Activated naive CD4-positive, alpha-beta T cell treated with anti-CD3 and anti-CD28 coated beads, Interleukin-2, amount 50 U/mL, for 24 hours (primary cell): Measurements from ENCODE around the gene NKIRAS1.

ENCODE experiments used
- H3K27ac Mint-ChIP-seq: one replicate; pipeline ENCODE4 v1.8.0; 2021; ENCODE audit warnings: mild to moderate bottlenecking, mixed read lengths
- H3K27me3 Mint-ChIP-seq: one replicate; pipeline ENCODE4 v1.8.0; 2021; ENCODE audit warnings: mixed read lengths
- H3K36me3 Mint-ChIP-seq: one replicate; pipeline ENCODE4 v1.8.0; 2021; ENCODE audit warnings: mixed read lengths
- H3K4me1 Mint-ChIP-seq: one replicate; pipeline ENCODE4 v1.8.0; 2021; ENCODE audit warnings: mixed read lengths
- H3K4me3 Mint-ChIP-seq: one replicate; pipeline ENCODE4 v1.8.0; 2021; ENCODE audit warnings: mild to moderate bottlenecking, mixed read lengths
- H3K9me3 Mint-ChIP-seq: one replicate; pipeline ENCODE4 v1.8.0; 2021; ENCODE audit warnings: mixed read lengths

Gene NKIRAS1

GRCh38 chr3:23916886-23917678 is at the start of gene NKIRAS1, which contains the start of gene RPL15:
NKIRAS1 (minus strand) TSS chr3:23916990; CDS start chr3:23910904, 6,086 bp downstream.
RPL15 (plus strand) TSS chr3:23917132; CDS start chr3:23917860, 728 bp downstream.
- peaks cover 52% of the 10 kb centered on the region for H3K4me1 Mint-ChIP-seq
- no peaks in the 10 kb centered on the region for H3K27me3 Mint-ChIP-seq

GRCh38 chr3:23966328-23966727 is 49.5 kb upstream of the NKIRAS1 start:
- H3K4me1 Mint-ChIP-seq = peaks cover 21% of the 10 kb centered on the region
- H3K27me3 Mint-ChIP-seq = no peaks in the 10 kb centered on the region
- H3K4me3 Mint-ChIP-seq = no peak overlapping the region
- no peaks in the 10 kb centered on the region for H3K9me3 Mint-ChIP-seq
- no peak overlapping the region for H3K27ac Mint-ChIP-seq
- H3K36me3 Mint-ChIP-seq = peaks cover 30% of the 10 kb centered on the region

More at GRCh38 chr3:23916886-23917678, at the start of gene NKIRAS1, which contains the start of gene RPL15:
- peak within 1 kb of the TSS; percentile 98 for H3K4me3 Mint-ChIP-seq
- H3K27ac Mint-ChIP-seq = peak within 1 kb of the TSS; percentile 99
- peaks cover 32% of the 10 kb centered on the region for H3K36me3 Mint-ChIP-seq
- H3K9me3 Mint-ChIP-seq = no peaks in the 10 kb centered on the region

GRCh38 chr3:23964537-23965235 is 47.9 kb upstream of the NKIRAS1 start:
- no peaks in the 10 kb centered on the region for H3K27me3 Mint-ChIP-seq
- no peak overlapping the region for H3K4me3 Mint-ChIP-seq
- no peaks in the 10 kb centered on the region for H3K9me3 Mint-ChIP-seq
- H3K4me1 Mint-ChIP-seq = peaks cover 21% of the 10 kb centered on the region
- H3K27ac Mint-ChIP-seq = no peak overlapping the region
- H3K36me3 Mint-ChIP-seq = peaks cover 28% of the 10 kb centered on the region

GRCh38 chr3:23961913-23962312 is 45.1 kb upstream of the NKIRAS1 start:
- no peaks in the 10 kb centered on the region for H3K9me3 Mint-ChIP-seq
- H3K27me3 Mint-ChIP-seq = no peaks in the 10 kb centered on the region
- H3K27ac Mint-ChIP-seq = no peak overlapping the region
- H3K4me3 Mint-ChIP-seq = no peak overlapping the region
- H3K4me1 Mint-ChIP-seq = peaks cover 31% of the 10 kb centered on the region
- H3K36me3 Mint-ChIP-seq = peaks cover 25% of the 10 kb centered on the region

- H3K9me3 Mint-ChIP-seq = no peaks in the 10 kb centered on the region
- peaks cover 36% of the 10 kb centered on the region for H3K4me1 Mint-ChIP-seq
- H3K36me3 Mint-ChIP-seq = peaks cover 24% of the 10 kb centered on the region
- no peak overlapping the region for H3K4me3 Mint-ChIP-seq
- H3K27ac Mint-ChIP-seq = no peak overlapping the region
- no peaks in the 10 kb centered on the region for H3K27me3 Mint-ChIP-seq
These were observed 44.3 kb upstream of the NKIRAS1 start for GRCh38 chr3:23961066-23961465.

DNA sequence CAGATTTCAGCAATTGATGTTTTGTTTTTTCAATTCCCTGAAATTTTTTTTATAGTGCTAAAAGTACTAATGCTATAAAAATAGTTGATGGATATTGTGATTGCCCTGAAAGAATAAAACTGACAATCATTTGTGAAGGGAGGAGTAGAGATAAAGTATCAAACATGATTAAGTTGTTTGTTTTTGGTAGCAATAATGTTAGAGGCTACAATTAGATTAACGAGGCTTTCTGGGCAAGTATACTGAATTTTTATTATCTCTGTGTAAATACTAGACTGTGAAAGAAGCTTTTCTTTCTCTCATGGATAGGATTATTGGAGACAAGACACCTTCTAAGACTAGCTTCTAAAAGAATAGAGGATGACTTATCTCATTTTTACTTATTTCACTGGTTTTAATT is 43.9 kb upstream of the NKIRAS1 start:
- H3K9me3 Mint-ChIP-seq = no peaks in the 10 kb centered on the region
- peaks cover 36% of the 10 kb centered on the region for H3K4me1 Mint-ChIP-seq
- no peak overlapping the region for H3K27ac Mint-ChIP-seq
- H3K4me3 Mint-ChIP-seq = no peak overlapping the region
- H3K36me3 Mint-ChIP-seq = peaks cover 21% of the 10 kb centered on the region
- H3K27me3 Mint-ChIP-seq = no peaks in the 10 kb centered on the region

DNA sequence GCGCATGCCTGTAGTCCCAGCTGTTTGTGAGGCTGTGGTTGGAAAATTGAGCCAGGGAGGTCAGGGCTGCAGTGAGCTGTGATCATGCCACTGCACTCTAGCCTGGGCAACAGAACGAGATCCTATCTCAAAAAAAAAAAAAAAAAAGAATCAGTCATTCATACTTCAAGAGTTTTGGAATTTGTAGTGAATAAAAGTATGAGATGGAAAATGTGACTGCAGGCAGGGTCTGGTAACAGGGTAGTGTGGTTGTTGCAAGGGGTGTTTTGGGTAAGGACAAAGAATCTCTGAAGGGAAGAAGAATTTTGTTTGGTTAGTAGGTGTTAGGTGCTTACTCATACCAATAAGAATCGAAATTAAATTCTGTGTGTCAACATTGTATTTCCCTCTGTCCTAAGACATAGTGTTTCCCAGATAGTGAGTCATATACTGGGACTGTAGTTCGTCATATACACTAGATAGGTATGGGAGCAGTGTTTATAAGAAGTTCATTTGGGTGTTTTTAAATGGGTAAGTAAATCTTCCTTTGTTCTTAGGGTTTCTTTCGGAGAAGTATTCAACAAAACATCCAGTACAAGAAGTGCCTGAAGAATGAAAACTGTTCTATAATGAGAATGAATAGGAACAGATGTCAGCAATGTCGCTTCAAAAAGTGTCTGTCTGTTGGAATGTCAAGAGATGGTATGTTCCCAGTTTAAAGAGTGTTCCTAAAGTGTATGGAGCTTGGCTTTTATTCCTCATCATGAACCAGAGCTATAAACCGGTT is 42.5 kb upstream of the NKIRAS1 start:
- Mint-ChIP-seq H3K9me3 (no peaks in the 10 kb centered on the region), H3K4me3 (no peak overlapping the region), H3K27me3 (no peaks in the 10 kb centered on the region), H3K27ac (peak overlapping the region; percentile 11), H3K4me1 (peaks cover 40% of the 10 kb centered on the region), H3K36me3 (peaks cover 15% of the 10 kb centered on the region)

DNA sequence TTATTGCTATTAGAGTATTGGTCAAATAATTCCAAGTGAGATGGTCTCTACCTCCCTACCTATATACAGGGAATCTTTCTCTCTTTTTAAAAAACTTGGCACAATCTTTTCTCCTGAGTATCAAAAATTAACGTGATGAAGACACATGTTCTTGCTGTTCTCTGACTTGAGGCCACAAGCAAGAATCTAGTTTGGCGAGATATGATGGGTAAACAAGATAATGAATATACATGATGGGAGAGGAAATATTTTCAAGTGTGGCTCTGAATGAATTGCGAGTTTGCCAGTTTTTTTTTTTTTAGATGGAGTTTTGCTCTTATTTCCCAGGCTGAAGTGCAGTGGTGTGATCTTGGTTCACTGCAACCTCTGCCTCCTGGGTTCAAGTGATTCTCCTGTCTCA is 39.9 kb upstream of the NKIRAS1 start:
- H3K36me3 Mint-ChIP-seq = peaks cover 7% of the 10 kb centered on the region
- H3K27ac Mint-ChIP-seq = peak overlapping the region; percentile 65
- H3K4me3 Mint-ChIP-seq = no peak overlapping the region
- peaks cover 55% of the 10 kb centered on the region for H3K4me1 Mint-ChIP-seq
- H3K9me3 Mint-ChIP-seq = no peaks in the 10 kb centered on the region
- H3K27me3 Mint-ChIP-seq = no peaks in the 10 kb centered on the region

DNA sequence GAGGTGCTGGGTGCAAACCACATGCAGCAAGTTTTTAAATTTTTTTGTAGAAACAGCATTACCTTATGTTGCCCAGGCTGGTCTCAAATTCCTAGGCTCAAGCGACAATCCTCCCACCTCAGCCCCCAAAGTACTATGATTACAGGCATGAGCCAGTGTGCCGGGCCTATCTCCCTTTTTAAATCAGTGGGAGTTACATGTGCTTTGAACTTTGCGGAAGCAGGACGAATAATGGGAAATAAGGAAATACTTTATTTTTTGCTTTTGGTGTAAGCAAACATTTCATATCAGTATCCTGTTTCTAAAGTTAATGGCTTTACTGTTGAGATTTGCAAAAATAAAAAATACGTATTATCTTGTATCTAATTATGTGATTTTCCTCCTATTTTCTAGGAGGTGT is 37.4 kb upstream of the NKIRAS1 start:
- H3K27me3 Mint-ChIP-seq = no peaks in the 10 kb centered on the region
- no peak overlapping the region for H3K4me3 Mint-ChIP-seq
- no peak overlapping the region for H3K27ac Mint-ChIP-seq
- no peaks in the 10 kb centered on the region for H3K9me3 Mint-ChIP-seq
- peaks cover 73% of the 10 kb centered on the region for H3K4me1 Mint-ChIP-seq
- peaks cover 4% of the 10 kb centered on the region for H3K36me3 Mint-ChIP-seq

DNA sequence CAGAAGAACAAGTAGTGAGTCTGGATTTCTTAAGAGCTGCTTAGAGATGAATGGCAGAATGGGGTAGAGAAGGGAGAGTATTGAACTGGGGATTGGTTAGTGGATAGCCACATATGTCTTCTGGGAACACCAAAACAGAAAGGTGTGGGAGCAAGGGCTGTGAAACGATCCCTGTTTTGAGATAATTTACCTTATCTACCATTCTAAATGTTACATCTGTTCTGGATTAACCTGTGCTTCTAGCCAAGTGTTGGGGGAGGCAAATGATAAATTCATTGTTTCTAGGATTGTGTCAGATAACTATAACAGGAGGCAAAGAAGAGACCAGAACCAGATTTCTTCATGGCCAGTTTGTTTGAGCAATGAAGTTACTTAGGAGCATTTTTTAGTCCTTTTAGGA is 36.7 kb upstream of the NKIRAS1 start:
- no peak overlapping the region for H3K4me3 Mint-ChIP-seq
- peaks cover 73% of the 10 kb centered on the region for H3K4me1 Mint-ChIP-seq
- H3K9me3 Mint-ChIP-seq = no peaks in the 10 kb centered on the region
- H3K27ac Mint-ChIP-seq = peak overlapping the region; percentile 53
- H3K36me3 Mint-ChIP-seq = peaks cover 4% of the 10 kb centered on the region
- no peaks in the 10 kb centered on the region for H3K27me3 Mint-ChIP-seq

- Mint-ChIP-seq H3K4me1 (peaks cover 76% of the 10 kb centered on the region), H3K36me3 (peaks cover 5% of the 10 kb centered on the region), H3K9me3 (no peaks in the 10 kb centered on the region), H3K27ac (peak overlapping the region; percentile 74), H3K4me3 (no peak overlapping the region), H3K27me3 (no peaks in the 10 kb centered on the region)
These were observed 35.9 kb upstream of the NKIRAS1 start for GRCh38 chr3:23952646-23953045.

DNA sequence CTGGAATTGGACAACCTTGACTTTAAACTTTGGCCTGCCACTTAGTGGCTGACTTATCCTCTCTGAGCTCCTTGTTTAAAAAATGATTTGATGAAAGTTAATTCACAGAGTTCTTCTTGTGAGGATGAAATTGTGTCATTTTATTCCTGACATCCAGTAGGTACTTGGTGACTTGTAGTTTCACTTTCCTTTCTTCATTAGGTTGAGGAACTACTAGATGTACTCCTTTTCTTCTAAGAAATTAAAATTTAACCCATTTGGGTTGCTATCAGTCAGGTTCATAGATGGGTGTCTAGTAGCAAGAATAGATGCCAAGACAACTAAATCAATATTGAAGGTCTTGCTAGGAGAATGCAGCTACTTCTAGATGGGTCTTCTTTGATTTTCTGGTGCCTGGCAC is 33.5 kb upstream of the NKIRAS1 start:
- H3K27me3 Mint-ChIP-seq = no peaks in the 10 kb centered on the region
- peaks cover 80% of the 10 kb centered on the region for H3K4me1 Mint-ChIP-seq
- peak overlapping the region; percentile 10 for H3K27ac Mint-ChIP-seq
- H3K4me3 Mint-ChIP-seq = peak overlapping the region; percentile 71
- peaks cover 2% of the 10 kb centered on the region for H3K36me3 Mint-ChIP-seq
- no peaks in the 10 kb centered on the region for H3K9me3 Mint-ChIP-seq

- Mint-ChIP-seq H3K36me3 (peaks cover 2% of the 10 kb centered on the region), H3K4me3 (peak overlapping the region; percentile 71), H3K4me1 (peaks cover 76% of the 10 kb centered on the region), H3K9me3 (no peaks in the 10 kb centered on the region), H3K27me3 (no peaks in the 10 kb centered on the region), H3K27ac (peak overlapping the region; percentile 30)
These were observed 33.0 kb upstream of the NKIRAS1 start for GRCh38 chr3:23949784-23950183.

DNA sequence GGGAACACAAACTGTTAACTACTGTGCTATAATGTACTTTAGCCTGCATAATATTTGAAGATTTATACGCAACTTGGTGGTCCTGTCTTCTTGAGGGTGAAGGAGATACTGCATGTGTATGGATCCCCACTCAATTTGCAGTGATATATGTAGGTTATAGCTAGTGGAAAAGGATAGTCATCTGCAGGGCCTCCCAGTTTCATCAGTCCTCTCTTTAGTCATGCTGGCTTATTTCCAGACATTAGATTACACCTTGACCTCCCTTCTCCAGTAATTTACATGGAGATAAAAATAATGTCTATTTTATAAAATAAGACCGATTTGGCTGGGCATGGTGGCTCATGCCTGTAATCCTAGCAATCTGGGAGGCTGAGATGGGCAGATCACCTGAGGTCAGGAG is 32.0 kb upstream of the NKIRAS1 start:
- peaks cover 2% of the 10 kb centered on the region for H3K36me3 Mint-ChIP-seq
- H3K4me3 Mint-ChIP-seq = no peak overlapping the region

DNA sequence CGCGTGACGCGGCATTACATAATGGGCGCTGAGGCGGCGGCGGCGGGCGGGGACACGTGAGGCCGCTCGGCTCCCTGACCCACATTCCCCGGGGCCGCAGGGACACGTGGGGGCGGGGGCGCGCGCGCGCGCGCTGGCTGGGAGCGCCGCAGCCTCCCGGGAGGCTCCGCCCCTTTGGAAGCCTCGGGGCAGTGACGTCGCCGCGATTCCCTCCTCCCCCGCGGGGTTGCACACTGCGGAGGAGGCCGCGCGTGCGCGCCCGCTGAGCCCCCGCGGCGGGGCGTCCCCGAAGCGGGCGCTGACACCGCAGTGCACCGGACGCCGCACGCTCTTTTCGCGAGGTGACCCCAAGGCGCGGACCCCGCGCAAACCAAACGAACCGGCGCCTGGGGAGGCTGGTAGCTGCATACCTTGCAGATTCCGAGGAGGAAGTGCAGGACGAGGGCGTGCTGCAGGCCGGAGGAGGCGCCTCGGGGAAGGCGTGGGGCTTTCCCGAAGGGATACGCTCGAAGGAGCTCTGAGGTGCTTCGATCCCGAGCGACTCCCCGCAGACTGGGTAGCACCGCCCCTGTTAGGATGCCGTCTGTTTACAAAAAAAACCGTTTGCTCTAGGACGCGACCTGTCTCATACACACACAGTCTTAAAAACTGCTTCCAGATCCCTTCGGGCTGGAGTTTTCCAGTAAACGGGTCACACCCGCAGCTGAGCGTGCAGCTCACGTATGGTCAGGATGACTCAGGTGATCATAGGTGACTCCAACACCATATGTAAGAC is 29.3 kb upstream of the NKIRAS1 start:
- Mint-ChIP-seq H3K9me3 (no peaks in the 10 kb centered on the region), H3K27me3 (no peaks in the 10 kb centered on the region), H3K4me3 (peak overlapping the region; percentile 86), H3K4me1 (peaks cover 55% of the 10 kb centered on the region), H3K36me3 (peaks cover 2% of the 10 kb centered on the region), H3K27ac (peak overlapping the region; percentile 87)

More for the DNA sequence above, 32.0 kb upstream of the NKIRAS1 start:
- no peaks in the 10 kb centered on the region for H3K9me3 Mint-ChIP-seq
- H3K4me1 Mint-ChIP-seq = peaks cover 74% of the 10 kb centered on the region
- H3K27me3 Mint-ChIP-seq = no peaks in the 10 kb centered on the region
- no peak overlapping the region for H3K27ac Mint-ChIP-seq
